Astrocyte of the hippocampus (primary cell): ENCODE data around the gene NELL2.

Experiments
- DNase-seq: peaks from one replicate; pipeline ENCODE4 v3.0.0; 2011; ENCODE audit warnings: low read depth, low spot score

Gene NELL2

GRCh38 chr12:44626883-44627282, 249.2 kb downstream of the NELL2 start:
- no peak for DNase-seq

- DNase-seq, result no peak
These were observed 257.2 kb downstream of the NELL2 start for GRCh38 chr12:44618946-44619345.

GRCh38 chr12:44616402-44616801, 259.7 kb downstream of the NELL2 start:
- DNase-seq, result no peak

GRCh38 chr12:44611538-44611937, 264.6 kb downstream of the NELL2 start:
- no peak for DNase-seq

GRCh38 chr12:44603701-44604100, 272.4 kb downstream of the NELL2 start:
- no peak for DNase-seq

- DNase-seq, result no peak
These were observed 283.5 kb downstream of the NELL2 start for GRCh38 chr12:44592626-44593025.

- peak; percentile 48 for DNase-seq
These were observed 286.4 kb downstream of the NELL2 start for GRCh38 chr12:44589697-44590096.

- DNase-seq, result no peak
These were observed 287.5 kb downstream of the NELL2 start for GRCh38 chr12:44588651-44589050.

- peak; percentile 13 for DNase-seq
These were observed 291.5 kb downstream of the NELL2 start for GRCh38 chr12:44584625-44585024.

GRCh38 chr12:44582521-44582920, 293.6 kb downstream of the NELL2 start:
- no peak for DNase-seq

- DNase-seq, result peak; percentile 55
These were observed 294.4 kb downstream of the NELL2 start for GRCh38 chr12:44581642-44582242.

GRCh38 chr12:44574586-44574985, 301.5 kb downstream of the NELL2 start:
- DNase-seq, result peak; percentile 34

GRCh38 chr12:44573723-44574122, 302.4 kb downstream of the NELL2 start:
- DNase-seq, result no peak

GRCh38 chr12:44571006-44571550, 305.0 kb downstream of the NELL2 start:
- DNase-seq, result peak; percentile 51

GRCh38 chr12:44570036-44570583, 306.0 kb downstream of the NELL2 start:
- no peak for DNase-seq

- DNase-seq, result no peak
These were observed 311.0 kb downstream of the NELL2 start for GRCh38 chr12:44565163-44565562.

- DNase-seq, result no peak
These were observed 312.6 kb downstream of the NELL2 start for GRCh38 chr12:44563486-44563885.

GRCh38 chr12:44558340-44559100, 317.6 kb downstream of the NELL2 start:
- DNase-seq, result no peak

- DNase-seq, result no peak
These were observed 320.7 kb downstream of the NELL2 start for GRCh38 chr12:44555454-44555853.

- no peak for DNase-seq
These were observed 324.5 kb downstream of the NELL2 start for GRCh38 chr12:44551631-44552030.

- DNase-seq, result no peak
These were observed 325.7 kb downstream of the NELL2 start for GRCh38 chr12:44550377-44550776.

- no peak for DNase-seq
These were observed 330.1 kb downstream of the NELL2 start for GRCh38 chr12:44546060-44546459.

GRCh38 chr12:44544018-44544417, 332.1 kb downstream of the NELL2 start:
- no peak for DNase-seq
